HFF-Myc (cell line): ENCODE measurements around the gene HUNK.
A peak's percentile ranks its signal among the peaks of the same experiment; 100 is the strongest.
"Not testable (repeated sequence)": the region's sequence is repeated elsewhere in the genome, so short reads cannot be mapped to it uniquely, and the experiment has no call there.

ENCODE experiments used
- DNase-seq: peaks from one replicate; pipeline ENCODE4 v3.0.0-alpha.2; 2011; ENCODE audit warnings: low read depth; ENCODE audit errors: extremely low read depth
- H3K4me3 ChIP-seq: replicated peaks from 2 replicates; pipeline ENCODE4 v1.5.1; 2011; ENCODE audit warnings: low read depth, mild to moderate bottlenecking, control low read depth, low read length
- CTCF ChIP-seq: IDR thresholded peaks from 2 replicates; pipeline ENCODE4 v1.5.1; 2012; ENCODE audit warnings: mild to moderate bottlenecking, low read depth, low read length, control low read depth; ENCODE audit errors: missing control alignments

The HUNK gene

DNA sequence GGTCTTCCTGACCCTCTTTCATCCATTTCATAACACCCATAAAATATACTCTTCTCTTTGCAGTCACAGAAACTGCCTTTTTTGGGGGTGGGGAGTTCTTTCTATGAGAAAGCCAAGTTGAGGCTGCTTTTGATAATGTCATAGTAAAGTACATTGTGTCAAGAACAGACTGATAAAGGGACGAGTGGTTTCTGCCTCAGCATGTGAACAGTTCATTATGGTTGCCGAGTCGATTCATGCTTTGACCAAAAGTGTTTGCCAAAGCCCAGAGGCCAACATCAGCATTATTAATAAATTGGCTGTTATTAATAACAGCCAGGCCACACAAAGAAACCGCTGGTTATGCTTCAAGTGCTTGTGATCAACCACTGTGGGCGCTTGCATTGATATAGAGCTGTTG is 162.0 kb downstream of the HUNK start:
- no peak for DNase-seq
- H3K4me3 ChIP-seq, result no peak overlapping the region
- no peak for TF ChIP-seq CTCF

DNA sequence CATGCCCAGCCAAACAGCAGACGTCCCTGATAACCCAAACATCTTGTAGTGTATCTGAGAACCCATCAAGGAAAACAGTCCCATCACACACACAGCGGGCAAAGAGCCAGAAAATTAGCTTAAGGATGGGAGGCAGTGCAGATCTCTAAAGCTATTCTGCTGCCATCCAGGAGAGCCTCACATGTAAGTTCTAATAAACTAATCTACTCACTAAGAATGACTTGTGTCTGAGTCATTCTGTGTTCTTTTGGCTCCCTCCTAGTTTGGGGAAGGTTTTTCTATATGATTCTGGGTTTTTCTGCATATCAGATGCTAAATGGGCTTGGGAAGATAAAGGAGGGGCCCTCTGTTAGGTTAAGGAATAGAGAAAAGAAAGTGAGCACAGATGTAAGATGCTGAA is 162.8 kb downstream of the HUNK start:
- DNase-seq, result no peak
- TF ChIP-seq CTCF, result no peak
- no peak overlapping the region for H3K4me3 ChIP-seq

DNA sequence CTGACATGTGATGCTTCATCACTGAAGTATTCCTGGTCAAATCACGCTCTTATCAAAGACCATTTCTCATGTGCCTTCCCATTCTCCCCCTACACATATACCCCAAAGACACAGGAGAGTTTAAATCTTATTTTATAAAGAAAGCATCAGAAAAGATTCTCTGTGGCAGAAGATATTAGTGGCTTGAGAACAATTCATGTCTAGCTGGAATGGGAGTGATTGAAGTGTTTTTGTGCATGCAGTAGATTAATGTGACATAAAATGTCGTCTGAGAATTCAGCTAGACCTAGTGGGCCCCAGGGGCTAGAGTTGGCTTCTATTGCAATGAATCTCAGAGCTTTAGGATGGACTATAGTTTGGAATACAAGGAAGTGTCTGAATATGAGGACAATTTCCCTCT is 163.9 kb downstream of the HUNK start:
- TF ChIP-seq CTCF, result no peak
- DNase-seq, result no peak
- no peak overlapping the region for H3K4me3 ChIP-seq

GRCh38 chr21:32038751-32039150 is 165.9 kb downstream of the HUNK start:
- DNase-seq, H3K4me3 ChIP-seq: not testable (repeated sequence)

DNA sequence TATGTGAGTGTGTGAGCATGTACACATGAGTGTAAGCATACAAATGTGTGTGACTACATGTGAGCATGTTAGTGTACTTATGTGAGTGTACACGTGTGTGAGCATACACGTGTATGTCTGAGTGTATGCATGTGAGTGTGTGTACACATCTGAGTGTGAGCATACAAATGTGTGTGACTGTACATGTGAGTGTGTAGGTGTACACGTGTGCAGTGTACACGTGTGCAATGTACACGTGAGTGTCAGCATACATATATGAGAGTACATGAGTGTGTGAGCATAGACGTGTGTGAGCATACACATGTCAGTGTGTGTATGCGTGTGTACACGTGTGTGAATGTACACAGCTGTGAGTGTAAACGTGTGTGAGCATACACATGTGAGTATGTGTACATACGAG is 170.6 kb downstream of the HUNK start:
- H3K4me3 ChIP-seq, result no peak overlapping the region
- no peak for TF ChIP-seq CTCF
- no peak for DNase-seq

- peak; percentile 12 for DNase-seq
- no peak overlapping the region for H3K4me3 ChIP-seq
- no peak for TF ChIP-seq CTCF
Observed at GRCh38 chr21:32044205-32045180, 171.7 kb downstream of the HUNK start.

DNA sequence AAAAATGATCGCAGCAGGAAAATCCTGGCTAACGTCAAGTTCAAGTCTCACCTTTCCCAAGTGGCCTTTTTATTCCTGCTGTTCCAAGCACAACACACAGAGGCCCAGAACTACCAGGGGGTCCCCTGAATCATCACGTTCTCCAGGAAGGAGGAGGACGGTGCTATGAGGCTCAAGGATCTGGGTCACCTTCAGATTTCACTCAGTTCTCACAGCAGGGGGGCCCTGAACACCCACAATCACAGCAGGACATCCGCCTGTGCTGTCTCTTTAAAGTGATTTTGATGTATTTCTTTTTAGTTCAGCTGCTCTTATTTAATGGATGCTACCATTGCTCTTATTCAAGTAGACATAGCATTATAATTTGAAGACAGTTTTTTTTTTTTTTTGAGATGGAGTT is 173.4 kb downstream of the HUNK start:
- no peak overlapping the region for H3K4me3 ChIP-seq
- TF ChIP-seq CTCF, result no peak
- DNase-seq, result no peak
